ENCODE results near the gene SHOX. TPM values are rescaled to one million over a fixed set of nuclear protein-coding genes. Genes with fewer than 3 reads are reported as not detected.

Gene SHOX
- total RNA-seq, 1 experiment from 2014 or later = not detected

GRCh38 chrX:677376-677775, 46.8 kb downstream of the SHOX start:
- Histone ChIP-seq H3K4me1 (no peaks in the 10 kb centered on the region), H3K4me3 (ENCODE audit: low read depth, low read length) (no peak overlapping the region), H3K27me3 (replicated peaks; ENCODE audit: control insufficient read depth, insufficient read depth, low read length) (no peaks in the 10 kb centered on the region), H3K9me3 (no peaks in the 10 kb centered on the region), H3K36me3 (ENCODE audit: control insufficient read depth, insufficient read depth, low read length) (no peaks in the 10 kb centered on the region)
- TF ChIP-seq, protein P1, sequence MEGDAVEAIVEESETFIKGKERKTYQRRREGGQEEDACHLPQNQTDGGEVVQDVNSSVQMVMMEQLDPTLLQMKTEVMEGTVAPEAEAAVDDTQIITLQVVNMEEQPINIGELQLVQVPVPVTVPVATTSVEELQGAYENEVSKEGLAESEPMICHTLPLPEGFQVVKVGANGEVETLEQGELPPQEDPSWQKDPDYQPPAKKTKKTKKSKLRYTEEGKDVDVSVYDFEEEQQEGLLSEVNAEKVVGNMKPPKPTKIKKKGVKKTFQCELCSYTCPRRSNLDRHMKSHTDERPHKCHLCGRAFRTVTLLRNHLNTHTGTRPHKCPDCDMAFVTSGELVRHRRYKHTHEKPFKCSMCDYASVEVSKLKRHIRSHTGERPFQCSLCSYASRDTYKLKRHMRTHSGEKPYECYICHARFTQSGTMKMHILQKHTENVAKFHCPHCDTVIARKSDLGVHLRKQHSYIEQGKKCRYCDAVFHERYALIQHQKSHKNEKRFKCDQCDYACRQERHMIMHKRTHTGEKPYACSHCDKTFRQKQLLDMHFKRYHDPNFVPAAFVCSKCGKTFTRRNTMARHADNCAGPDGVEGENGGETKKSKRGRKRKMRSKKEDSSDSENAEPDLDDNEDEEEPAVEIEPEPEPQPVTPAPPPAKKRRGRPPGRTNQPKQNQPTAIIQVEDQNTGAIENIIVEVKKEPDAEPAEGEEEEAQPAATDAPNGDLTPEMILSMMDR (IDR thresholded peaks at IDR 0.05; ENCODE audit: insufficient read depth in 1 of 2, low read depth in 1 of 2, low read length in 1 of 2, severe bottlenecking in 1 of 2, unreplicated experiment in 1 of 2) = no peak
- peaks cover 6% of the 10 kb centered on the region for H3K36me3 Mint-ChIP-seq (ENCODE audit: insufficient read depth, unreplicated experiment)
- no peak for DNase-seq
- H3K27me3 Mint-ChIP-seq (ENCODE audit: insufficient read depth, unreplicated experiment) = peaks cover 10% of the 10 kb centered on the region
- POLR2A ChIA-PET = no interaction called here
- peaks cover 6% of the 10 kb centered on the region for H3K4me1 Mint-ChIP-seq (ENCODE audit: low read depth, unreplicated experiment)
- H3K9me3 Mint-ChIP-seq (ENCODE audit: unreplicated experiment) = peaks cover 38% of the 10 kb centered on the region
- H3K27ac Mint-ChIP-seq (ENCODE audit: unreplicated experiment) = no peak overlapping the region
- BruUV-seq (replicated peaks) = no TSS peak
- no peak overlapping the region for H3K4me3 Mint-ChIP-seq (ENCODE audit: unreplicated experiment)
- intact Hi-C loops (cut with micrococcal nuclease; ENCODE audit: unreplicated experiment) = no loop called here
- CTCF ChIA-PET = no interaction called here

- Histone ChIP-seq H3K4me3 (ENCODE audit: low read depth, low read length) (no peak overlapping the region), H3K9me3 (no peaks in the 10 kb centered on the region), H3K4me1 (no peaks in the 10 kb centered on the region), H3K27me3 (replicated peaks; ENCODE audit: control insufficient read depth, insufficient read depth, low read length) (no peaks in the 10 kb centered on the region), H3K36me3 (ENCODE audit: control insufficient read depth, insufficient read depth, low read length) (no peaks in the 10 kb centered on the region)
- Mint-ChIP-seq H3K27ac (ENCODE audit: unreplicated experiment) (no peak overlapping the region), H3K36me3 (ENCODE audit: insufficient read depth, unreplicated experiment) (peaks cover 6% of the 10 kb centered on the region), H3K9me3 (ENCODE audit: unreplicated experiment) (peaks cover 37% of the 10 kb centered on the region), H3K4me1 (ENCODE audit: low read depth, unreplicated experiment) (peaks cover 6% of the 10 kb centered on the region), H3K27me3 (ENCODE audit: insufficient read depth, unreplicated experiment) (peaks cover 10% of the 10 kb centered on the region), H3K4me3 (ENCODE audit: unreplicated experiment) (no peak overlapping the region)
- ChIA-PET POLR2A (no interaction called here), CTCF (no interaction called here)
- DNase-seq = no peak
- BruUV-seq (replicated peaks) = no TSS peak
- TF ChIP-seq, protein P1 (IDR thresholded peaks at IDR 0.05; ENCODE audit: insufficient read depth in 1 of 2, low read depth in 1 of 2, low read length in 1 of 2, severe bottlenecking in 1 of 2, unreplicated experiment in 1 of 2) = no peak
- intact Hi-C loops (cut with micrococcal nuclease; ENCODE audit: unreplicated experiment) = no loop called here
Measured at GRCh38 chrX:679291-679979, 48.8 kb downstream of the SHOX start.

- no peaks in the 10 kb centered on the region for H3K27me3 ChIP-seq (replicated peaks; ENCODE audit: control insufficient read depth, insufficient read depth, low read length)
- ChIA-PET CTCF (no interaction called here), POLR2A (no interaction called here)
- H3K27ac Mint-ChIP-seq (ENCODE audit: unreplicated experiment) = no peak overlapping the region
- no peak overlapping the region for H3K4me3 ChIP-seq (ENCODE audit: low read depth, low read length)
- H3K9me3 ChIP-seq = no peaks in the 10 kb centered on the region
- no peaks in the 10 kb centered on the region for H3K4me1 ChIP-seq
- peaks cover 5% of the 10 kb centered on the region for H3K4me1 Mint-ChIP-seq (ENCODE audit: low read depth, unreplicated experiment)
- H3K4me3 Mint-ChIP-seq (ENCODE audit: unreplicated experiment) = no peak overlapping the region
- no TSS peak for BruUV-seq (replicated peaks)
- intact Hi-C loops (cut with micrococcal nuclease; ENCODE audit: unreplicated experiment) = no loop called here
- peaks cover 10% of the 10 kb centered on the region for H3K27me3 Mint-ChIP-seq (ENCODE audit: insufficient read depth, unreplicated experiment)
- TF ChIP-seq, protein P1 (IDR thresholded peaks at IDR 0.05; ENCODE audit: insufficient read depth in 1 of 2, low read depth in 1 of 2, low read length in 1 of 2, severe bottlenecking in 1 of 2, unreplicated experiment in 1 of 2) = no peak
- peaks cover 5% of the 10 kb centered on the region for H3K36me3 Mint-ChIP-seq (ENCODE audit: insufficient read depth, unreplicated experiment)
- H3K9me3 Mint-ChIP-seq (ENCODE audit: unreplicated experiment) = peaks cover 40% of the 10 kb centered on the region
- no peaks in the 10 kb centered on the region for H3K36me3 ChIP-seq (ENCODE audit: control insufficient read depth, insufficient read depth, low read length)
- no peak for DNase-seq
Measured at GRCh38 chrX:680062-680461, 49.5 kb downstream of the SHOX start.

Measured in Caco-2 (cell line).